ENCODE measurements around the gene ALPL. TPM values are rescaled to one million over a fixed set of nuclear protein-coding genes. Genes with fewer than 3 reads are reported as not detected.

The ALPL gene
- polyA plus RNA-seq, 6 donors from 2014 or later, result 0.53 to 1.8 (median 0.66) TPM; not detected in 2

GRCh38 chr1:21597753-21598152 lies 88.5 kb downstream of the ALPL start:
- H3K27ac Mint-ChIP-seq, result no peak overlapping the region
- no peak for ATAC-seq (ENCODE audit: low read depth in 2 of 2)
- H3K4me1 Mint-ChIP-seq, result no peaks in the 10 kb centered on the region
- H3K27me3 Mint-ChIP-seq, result peaks cover 0 to 52% (median 31%) of the 10 kb centered on the region in 3 donors
- no peaks in the 10 kb centered on the region for H3K9me3 Mint-ChIP-seq
- H3K4me3 Mint-ChIP-seq, result no peak overlapping the region
- no peak for DNase-seq
- no peaks in the 10 kb centered on the region for H3K36me3 Mint-ChIP-seq

- no peaks in the 10 kb centered on the region for H3K4me1 Mint-ChIP-seq
- H3K27ac Mint-ChIP-seq, result no peak overlapping the region
- ATAC-seq (ENCODE audit: low read depth in 2 of 2) (no peak), DNase-seq (no peak)
- H3K9me3 Mint-ChIP-seq, result no peaks in the 10 kb centered on the region
- peak overlapping the region in 1 of 8 donors; percentile 42 for H3K4me3 Mint-ChIP-seq
- H3K36me3 Mint-ChIP-seq, result no peaks in the 10 kb centered on the region
- H3K27me3 Mint-ChIP-seq, result peaks cover 0 to 51% (median 30%) of the 10 kb centered on the region in 3 donors
These were observed 89.2 kb downstream of the ALPL start for GRCh38 chr1:21598417-21598816.

GRCh38 chr1:21598904-21599303 lies 89.7 kb downstream of the ALPL start:
- H3K27me3 Mint-ChIP-seq, result peaks cover 0 to 55% (median 34%) of the 10 kb centered on the region in 3 donors
- no peak overlapping the region for H3K27ac Mint-ChIP-seq
- H3K4me3 Mint-ChIP-seq, result no peak overlapping the region
- no peaks in the 10 kb centered on the region for H3K4me1 Mint-ChIP-seq
- ATAC-seq (ENCODE audit: low read depth in 2 of 2) (no peak), DNase-seq (no peak)
- no peaks in the 10 kb centered on the region for H3K9me3 Mint-ChIP-seq
- no peaks in the 10 kb centered on the region for H3K36me3 Mint-ChIP-seq

DNA sequence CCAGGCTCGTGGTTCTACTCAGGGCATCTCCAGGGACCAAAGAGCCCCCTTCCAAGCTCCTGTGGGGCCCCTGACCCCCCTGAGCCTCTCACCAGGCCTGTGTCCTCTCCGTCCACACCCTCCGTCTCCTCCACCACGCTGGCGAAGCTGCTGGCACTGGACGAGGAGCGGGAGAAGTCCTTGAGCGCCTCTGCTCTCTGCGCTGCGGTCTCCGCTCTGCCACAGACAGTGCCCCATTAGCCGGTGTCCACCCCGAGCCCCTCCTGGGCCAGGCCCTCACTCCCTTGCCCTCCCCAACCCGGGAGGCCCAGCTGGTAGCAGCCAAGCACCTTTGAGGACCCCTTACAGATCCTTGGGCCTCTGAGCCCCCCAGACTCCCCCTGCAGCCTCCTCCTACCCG lies 90.2 kb downstream of the ALPL start:
- DNase-seq, result no peak
- Mint-ChIP-seq H3K4me3 (no peak overlapping the region), H3K4me1 (peaks cover 0 to 4% (median 0%) of the 10 kb centered on the region in 3 donors), H3K9me3 (no peaks in the 10 kb centered on the region), H3K36me3 (peaks cover 0 to 4% of the 10 kb centered on the region in 2 donors), H3K27me3 (peaks cover 0 to 55% (median 39%) of the 10 kb centered on the region in 3 donors), H3K27ac (no peak overlapping the region)
- no peak for ATAC-seq (ENCODE audit: low read depth in 2 of 2)

GRCh38 chr1:21601278-21602048 lies 92.2 kb downstream of the ALPL start:
- peaks cover 0 to 4% of the 10 kb centered on the region in 2 donors for H3K36me3 Mint-ChIP-seq
- no peak for ATAC-seq (ENCODE audit: low read depth in 2 of 2)
- peak overlapping the region in 1 of 6 donors; percentile 78 for H3K27ac Mint-ChIP-seq
- DNase-seq, result no peak
- peaks cover 0 to 6% (median 3%) of the 10 kb centered on the region in 3 donors for H3K4me1 Mint-ChIP-seq
- no peaks in the 10 kb centered on the region for H3K9me3 Mint-ChIP-seq
- peak overlapping the region in 1 of 8 donors; percentile 51 for H3K4me3 Mint-ChIP-seq
- peaks cover 0 to 57% (median 51%) of the 10 kb centered on the region in 3 donors for H3K27me3 Mint-ChIP-seq

GRCh38 chr1:21603177-21604138 lies 94.2 kb downstream of the ALPL start:
- H3K4me1 Mint-ChIP-seq, result peaks cover 12 to 18% (median 17%) of the 10 kb centered on the region in 3 donors
- ATAC-seq (ENCODE audit: low read depth in 2 of 2), result no peak
- no peak overlapping the region for H3K4me3 Mint-ChIP-seq
- H3K36me3 Mint-ChIP-seq, result peaks cover 0 to 4% of the 10 kb centered on the region in 2 donors
- peaks cover 0 to 7% (median 0%) of the 10 kb centered on the region in 7 donors for H3K9me3 Mint-ChIP-seq
- peaks cover 6 to 63% (median 62%) of the 10 kb centered on the region in 3 donors for H3K27me3 Mint-ChIP-seq
- DNase-seq, result no peak
- peak overlapping the region in 2 of 6 donors; percentile 7 to 24 for H3K27ac Mint-ChIP-seq

GRCh38 chr1:21604208-21604957 lies 95.2 kb downstream of the ALPL start:
- DNase-seq (no peak), ATAC-seq (ENCODE audit: low read depth in 2 of 2) (no peak)
- Mint-ChIP-seq H3K4me3 (no peak overlapping the region), H3K27me3 (peaks cover 6 to 60% (median 58%) of the 10 kb centered on the region in 3 donors), H3K27ac (peak overlapping the region in 1 of 6 donors; percentile 24), H3K9me3 (peaks cover 0 to 7% (median 0%) of the 10 kb centered on the region in 7 donors), H3K4me1 (peaks cover 12 to 20% (median 18%) of the 10 kb centered on the region in 3 donors), H3K36me3 (peaks cover 0 to 4% of the 10 kb centered on the region in 2 donors)

DNA sequence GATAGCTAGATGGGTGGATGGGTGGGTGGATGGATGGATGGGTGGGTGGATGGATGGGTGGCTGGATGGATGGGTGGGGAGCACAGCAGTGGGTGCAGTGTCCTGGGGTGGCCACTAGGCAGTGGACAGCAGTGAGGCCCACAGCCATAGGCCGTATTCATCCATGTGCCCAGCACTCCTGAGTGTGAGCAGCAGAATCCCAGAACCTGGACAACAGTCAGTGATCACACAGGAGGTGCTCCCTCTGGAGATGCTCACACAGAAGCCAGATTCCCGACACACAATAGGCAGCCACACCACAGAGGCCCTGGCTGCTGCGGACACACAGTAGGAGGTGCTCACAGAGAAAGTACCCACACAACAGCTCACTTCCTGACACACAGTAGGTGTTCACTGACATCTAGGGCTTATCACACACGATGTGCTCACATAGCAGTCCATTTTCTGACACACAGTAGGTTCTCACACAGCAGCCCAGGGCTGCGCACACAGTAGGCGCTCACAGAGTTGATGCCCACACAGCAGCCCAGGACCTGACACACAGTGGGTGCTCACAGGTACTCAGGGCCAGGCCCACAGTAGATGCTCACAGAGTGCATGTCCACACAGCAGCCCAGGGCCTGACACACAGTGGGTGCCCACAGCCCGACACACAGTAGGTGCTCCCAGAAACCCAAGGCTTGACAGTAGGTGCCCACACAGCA lies 95.9 kb downstream of the ALPL start:
- DNase-seq (no peak), ATAC-seq (ENCODE audit: low read depth in 2 of 2) (no peak)
- peaks cover 0 to 4% of the 10 kb centered on the region in 2 donors for H3K36me3 Mint-ChIP-seq
- no peak overlapping the region for H3K27ac Mint-ChIP-seq
- H3K4me1 Mint-ChIP-seq, result peaks cover 12 to 20% (median 18%) of the 10 kb centered on the region in 3 donors
- H3K27me3 Mint-ChIP-seq, result peaks cover 6 to 52% (median 50%) of the 10 kb centered on the region in 3 donors
- H3K9me3 Mint-ChIP-seq, result peaks cover 0 to 7% (median 0%) of the 10 kb centered on the region in 7 donors
- H3K4me3 Mint-ChIP-seq, result peak overlapping the region in 1 of 8 donors; percentile 25

GRCh38 chr1:21605964-21606705 lies 96.9 kb downstream of the ALPL start:
- Mint-ChIP-seq H3K36me3 (peaks cover 0 to 4% of the 10 kb centered on the region in 2 donors), H3K4me1 (peaks cover 12 to 20% (median 18%) of the 10 kb centered on the region in 3 donors), H3K9me3 (peaks cover 0 to 7% (median 0%) of the 10 kb centered on the region in 7 donors), H3K27ac (no peak overlapping the region), H3K27me3 (peaks cover 6 to 49% (median 42%) of the 10 kb centered on the region in 3 donors), H3K4me3 (peak overlapping the region in 1 of 8 donors; percentile 47)
- DNase-seq (no peak), ATAC-seq (ENCODE audit: low read depth in 2 of 2) (no peak)

DNA sequence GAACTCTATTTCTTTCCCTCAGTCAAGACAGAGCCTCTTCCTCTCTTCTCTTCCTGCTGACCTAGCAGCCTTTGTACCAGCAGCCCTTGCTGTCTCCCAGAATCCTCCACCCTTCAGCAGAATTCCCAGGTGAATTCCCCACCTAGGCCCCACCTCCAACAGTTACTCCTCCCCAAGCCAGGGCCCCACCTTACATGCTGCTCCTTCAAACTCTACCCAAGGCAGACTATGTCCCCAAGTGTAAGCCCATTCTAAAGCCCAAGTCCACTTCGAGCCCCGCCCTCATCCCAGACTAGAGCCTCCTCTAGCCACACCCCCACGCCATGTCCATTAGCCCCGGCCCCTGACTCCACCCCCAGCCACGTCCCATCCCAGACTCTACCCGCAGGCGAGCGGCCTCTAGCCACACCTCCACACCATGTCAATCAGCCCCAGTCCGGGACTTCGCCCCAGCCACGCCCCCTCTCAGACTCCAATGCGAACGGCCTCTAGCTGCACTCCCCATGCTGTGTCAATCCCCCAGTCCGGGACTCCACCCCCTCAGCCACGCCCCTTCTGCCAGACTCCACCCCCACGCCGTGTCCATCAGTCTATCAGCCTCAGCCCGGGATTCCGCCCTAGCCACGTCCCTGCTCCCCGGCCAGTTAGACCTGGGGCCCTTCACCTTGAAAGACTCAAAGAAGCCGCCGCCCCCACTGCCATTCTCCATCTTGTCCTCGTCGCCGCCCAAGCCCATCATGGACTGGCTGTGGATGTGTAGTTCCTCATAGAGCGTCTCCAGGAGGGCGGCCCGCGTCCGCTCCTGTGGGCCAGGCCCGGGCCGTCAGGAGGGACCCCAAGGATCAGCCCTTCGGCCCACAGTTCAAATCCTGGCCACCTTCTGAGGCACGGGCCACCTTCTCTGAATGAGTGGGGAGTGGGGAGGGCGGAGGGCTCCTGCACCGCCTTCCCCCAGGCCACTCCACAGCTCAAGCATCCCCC lies 98.6 kb downstream of the ALPL start:
- peaks cover 12 to 20% (median 18%) of the 10 kb centered on the region in 3 donors for H3K4me1 Mint-ChIP-seq
- peaks cover 6 to 42% (median 42%) of the 10 kb centered on the region in 3 donors for H3K27me3 Mint-ChIP-seq
- H3K4me3 Mint-ChIP-seq, result peak overlapping the region in 7 of 8 donors; percentile 7 to 83 (median 43)
- H3K27ac Mint-ChIP-seq, result peak overlapping the region in 1 of 6 donors; percentile 38
- DNase-seq (no peak), ATAC-seq (ENCODE audit: low read depth in 2 of 2) (peak; percentile 68 to 69)
- peaks cover 0 to 4% of the 10 kb centered on the region in 2 donors for H3K36me3 Mint-ChIP-seq
- H3K9me3 Mint-ChIP-seq, result peaks cover 0 to 7% (median 0%) of the 10 kb centered on the region in 7 donors

DNA sequence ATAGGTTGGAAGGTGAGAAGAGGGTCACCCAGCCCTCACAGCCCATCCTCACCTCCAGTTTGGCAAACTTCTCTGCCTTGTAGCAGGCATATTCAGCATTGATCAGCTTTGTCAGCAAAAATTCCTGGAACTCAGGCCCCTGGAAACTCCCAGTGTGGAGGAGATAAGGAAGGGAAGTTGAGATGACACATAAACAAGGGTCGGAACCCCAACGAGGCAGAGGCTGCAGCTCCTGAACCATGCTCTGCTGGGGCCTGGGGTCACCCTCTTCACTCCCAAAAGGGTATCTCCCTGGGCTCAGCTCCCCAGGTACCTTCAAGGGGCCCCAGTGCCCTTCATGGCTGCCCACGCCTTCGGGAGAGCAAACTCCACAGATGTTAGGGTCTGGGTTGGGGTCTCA lies 99.6 kb downstream of the ALPL start:
- H3K36me3 Mint-ChIP-seq, result peaks cover 0 to 4% of the 10 kb centered on the region in 2 donors
- DNase-seq (no peak), ATAC-seq (ENCODE audit: low read depth in 2 of 2) (no peak)
- H3K27me3 Mint-ChIP-seq, result peaks cover 6 to 38% (median 37%) of the 10 kb centered on the region in 3 donors
- H3K4me1 Mint-ChIP-seq, result peaks cover 12 to 20% (median 18%) of the 10 kb centered on the region in 3 donors
- peak overlapping the region in 1 of 6 donors; percentile 27 for H3K27ac Mint-ChIP-seq
- H3K9me3 Mint-ChIP-seq, result peaks cover 0 to 7% (median 0%) of the 10 kb centered on the region in 7 donors
- peak overlapping the region in 1 of 8 donors; percentile 43 for H3K4me3 Mint-ChIP-seq
